ENCODE results near the gene CCDC159. TPM values are rescaled to one million over a fixed set of nuclear protein-coding genes. Genes with fewer than 3 reads are reported as not detected.

The CCDC159 gene
- total and polyA plus RNA-seq, 2 of the 13 experiments (the other 11 are each of a cell fraction or from before 2014, with no cell fraction given): 1.7 to 6.3 TPM

- TF ChIP-seq ZNF407 (CRISPR knock-in tag; IDR thresholded peaks at IDR 0.05; ENCODE audit: not compliant biosample characterization) (no peak), MEF2D (CRISPR knock-in tag; IDR thresholded peaks at IDR 0.05) (0 out of 2 replicates have a peak, but pooled peaks have one; percentile 17), ZNF20 (CRISPR knock-in tag; IDR thresholded peaks at IDR 0.05) (0 out of 2 replicates have a peak, but pooled peaks have one; percentile 31), POGK (CRISPR knock-in tag; conservative IDR thresholded peaks at IDR 0.05) (no peak; the same call in 1 of the 2 replicates), THYN1 (CRISPR knock-in tag; IDR thresholded peaks at IDR 0.05; ENCODE audit: borderline replicate concordance, low read depth) (no peak), STAT5B (CRISPR knock-in tag; IDR thresholded peaks at IDR 0.05) (no peak), GMEB1 (CRISPR knock-in tag; IDR thresholded peaks at IDR 0.05; ENCODE audit: borderline replicate concordance) (no peak; the same call in 1 of the 2 replicates), HMG20B (CRISPR knock-in tag; conservative IDR thresholded peaks at IDR 0.05) (no peak), ZNF770 (CRISPR knock-in tag; IDR thresholded peaks at IDR 0.05) (no peak), JDP2 (CRISPR knock-in tag; IDR thresholded peaks at IDR 0.05; ENCODE audit: borderline replicate concordance) (no peak), SNAPC2 (CRISPR knock-in tag; IDR thresholded peaks at IDR 0.05) (no peak)
These were observed 29.0 kb downstream of the CCDC159 start (continued) for GRCh38 chr19:11375143-11375948.
